DOHH2 (cell line): ENCODE data around the gene TEX52.

Experiments used
- EZH2phosphoT487 ChIP-seq: fragments of 200-600 bp; sonication (generic); IDR thresholded peaks from 2 replicates; pipeline ENCODE4 v1.6.1; 2017; ENCODE audit warnings: borderline replicate concordance, mild to moderate bottlenecking, antibody characterized with exemption, low read length, moderate library complexity, mixed read lengths
- TF ChIP-seq, protein P1 (sequence below): fragments of 200-600 bp; sonication (generic); IDR thresholded peaks from one replicate; pipeline ENCODE4 v1.5.1; 2014; ENCODE audit warnings: antibody characterized with exemption, mild to moderate bottlenecking, low read depth, low read length; ENCODE audit not compliant: poor library complexity, severe bottlenecking

DNA sequence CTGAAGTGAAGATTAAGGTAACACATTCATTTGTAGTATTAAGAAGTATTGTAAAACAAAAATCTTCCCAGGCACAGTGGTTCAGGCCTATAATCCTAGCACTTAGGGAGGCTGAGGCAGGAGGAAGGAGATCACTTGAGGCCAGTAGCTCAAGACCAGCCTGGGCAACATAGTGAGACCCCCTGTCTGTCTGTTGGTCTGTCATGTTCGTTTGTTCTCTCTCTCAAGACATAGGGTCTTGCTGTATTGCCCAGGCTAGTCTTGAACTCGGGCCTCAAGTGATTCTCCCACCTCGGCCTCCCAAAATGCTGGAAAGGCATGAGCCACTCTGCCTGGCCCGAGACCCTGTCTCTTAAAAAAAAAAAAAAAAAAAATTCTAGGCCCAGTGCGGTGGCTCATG lies 40.6 kb upstream of the TEX52 start:
- TF ChIP-seq, protein P1, sequence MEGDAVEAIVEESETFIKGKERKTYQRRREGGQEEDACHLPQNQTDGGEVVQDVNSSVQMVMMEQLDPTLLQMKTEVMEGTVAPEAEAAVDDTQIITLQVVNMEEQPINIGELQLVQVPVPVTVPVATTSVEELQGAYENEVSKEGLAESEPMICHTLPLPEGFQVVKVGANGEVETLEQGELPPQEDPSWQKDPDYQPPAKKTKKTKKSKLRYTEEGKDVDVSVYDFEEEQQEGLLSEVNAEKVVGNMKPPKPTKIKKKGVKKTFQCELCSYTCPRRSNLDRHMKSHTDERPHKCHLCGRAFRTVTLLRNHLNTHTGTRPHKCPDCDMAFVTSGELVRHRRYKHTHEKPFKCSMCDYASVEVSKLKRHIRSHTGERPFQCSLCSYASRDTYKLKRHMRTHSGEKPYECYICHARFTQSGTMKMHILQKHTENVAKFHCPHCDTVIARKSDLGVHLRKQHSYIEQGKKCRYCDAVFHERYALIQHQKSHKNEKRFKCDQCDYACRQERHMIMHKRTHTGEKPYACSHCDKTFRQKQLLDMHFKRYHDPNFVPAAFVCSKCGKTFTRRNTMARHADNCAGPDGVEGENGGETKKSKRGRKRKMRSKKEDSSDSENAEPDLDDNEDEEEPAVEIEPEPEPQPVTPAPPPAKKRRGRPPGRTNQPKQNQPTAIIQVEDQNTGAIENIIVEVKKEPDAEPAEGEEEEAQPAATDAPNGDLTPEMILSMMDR: no peak
- TF ChIP-seq EZH2phosphoT487: no peak
